ENCODE data around the gene SPDYE4.
A peak's percentile ranks its signal among the peaks of the same experiment; 100 is the strongest.

SPDYE4 gene

GRCh38 chr17:8782176-8782575 is 23.8 kb upstream of the SPDYE4 start:
- DNase-seq: no peak

- DNase-seq: no peak
Observed at GRCh38 chr17:8781776-8782175, 23.4 kb upstream of the SPDYE4 start.

GRCh38 chr17:8776881-8777280 is 18.5 kb upstream of the SPDYE4 start:
- DNase-seq: no peak

- DNase-seq: no peak
Observed at GRCh38 chr17:8776248-8776647, 17.9 kb upstream of the SPDYE4 start.

- DNase-seq: no peak
Observed at GRCh38 chr17:8766731-8767130, 8.4 kb upstream of the SPDYE4 start.

GRCh38 chr17:8762012-8762411 is 3.7 kb upstream of the SPDYE4 start:
- DNase-seq: peak; percentile 3

GRCh38 chr17:8757189-8757588 is 1.2 kb downstream of the SPDYE4 start:
- peak; percentile 36 for DNase-seq

GRCh38 chr17:8755590-8756255 is 2.6 kb downstream of the SPDYE4 start:
- peak; percentile 43 for DNase-seq

GRCh38 chr17:8754890-8755289 is 3.5 kb downstream of the SPDYE4 start:
- peak; percentile 22 for DNase-seq

GRCh38 chr17:8753976-8754440 is 4.3 kb downstream of the SPDYE4 start:
- DNase-seq: no peak

GRCh38 chr17:8753136-8753975 is 5.0 kb downstream of the SPDYE4 start:
- DNase-seq: peak; percentile 34

GRCh38 chr17:8749616-8750015 is 8.7 kb downstream of the SPDYE4 start:
- peak; percentile 17 for DNase-seq

- DNase-seq: peak; percentile 26
Observed at GRCh38 chr17:8747742-8748141, 10.6 kb downstream of the SPDYE4 start.

GRCh38 chr17:8746501-8747236 is 11.7 kb downstream of the SPDYE4 start:
- peak; percentile 10 for DNase-seq

GRCh38 chr17:8745586-8746500 is 12.5 kb downstream of the SPDYE4 start:
- peak; percentile 98 for DNase-seq

GRCh38 chr17:8744086-8744785 is 14.1 kb downstream of the SPDYE4 start:
- peak; percentile 51 for DNase-seq

- DNase-seq: no peak
Observed at GRCh38 chr17:8742819-8743218, 15.5 kb downstream of the SPDYE4 start.

- no peak for DNase-seq
Observed at GRCh38 chr17:8742274-8742673, 16.1 kb downstream of the SPDYE4 start.

- DNase-seq: no peak
Observed at GRCh38 chr17:8741771-8742170, 16.6 kb downstream of the SPDYE4 start.

GRCh38 chr17:8741366-8741765 is 17.0 kb downstream of the SPDYE4 start:
- DNase-seq: no peak

- peak; percentile 69 for DNase-seq
Observed at GRCh38 chr17:8740486-8740885, 17.9 kb downstream of the SPDYE4 start.

GRCh38 chr17:8739097-8739496 is 19.2 kb downstream of the SPDYE4 start:
- DNase-seq: no peak
